ENCODE results near the gene LPGAT1. TPM values are rescaled to one million over a fixed set of nuclear protein-coding genes. Genes with fewer than 3 reads are reported as not detected.

LPGAT1 gene
- total and polyA plus RNA-seq, 2 experiments from 2014 or later: 18.5 to 22.9 TPM

DNA sequence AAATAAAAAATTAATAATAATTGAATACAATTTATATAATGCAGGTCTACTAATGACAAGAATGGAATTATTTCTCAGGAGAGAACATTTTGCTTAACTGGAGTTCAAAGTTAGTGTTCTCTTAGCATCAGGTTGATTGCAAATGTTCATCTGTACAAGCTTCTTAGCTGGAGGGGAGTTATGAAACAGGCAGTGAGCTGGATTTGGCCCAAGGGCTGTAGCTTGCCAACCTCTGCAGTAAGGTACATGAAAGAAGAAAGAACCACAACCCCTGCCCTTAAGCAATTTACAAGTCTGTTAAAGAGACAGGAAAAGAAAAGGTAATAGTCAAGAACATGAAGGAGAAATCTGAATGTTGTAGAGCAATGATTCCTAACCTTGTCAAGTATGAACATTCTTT lies 17.0 kb downstream of the LPGAT1 start:
- H3K9me3 ChIP-seq (ENCODE audit: low read depth): no peaks in the 10 kb centered on the region
- no peak overlapping the region for H3K4me3 ChIP-seq
- TF ChIP-seq CTCF (IDR thresholded peaks at IDR 0.05; ENCODE audit: low read depth, low read length): no peak
- H3K27me3 ChIP-seq: no peaks in the 10 kb centered on the region
- H3K27ac ChIP-seq: no peak overlapping the region
- peak in 1 of 2 donors; percentile 84 for DNase-seq (ENCODE audit: low read depth in 1 of 2, low spot score in 1 of 2)
- peaks cover 6% of the 10 kb centered on the region for H3K36me3 ChIP-seq
- H3K4me1 ChIP-seq (ENCODE audit: low read depth): peaks cover 6% of the 10 kb centered on the region

DNA sequence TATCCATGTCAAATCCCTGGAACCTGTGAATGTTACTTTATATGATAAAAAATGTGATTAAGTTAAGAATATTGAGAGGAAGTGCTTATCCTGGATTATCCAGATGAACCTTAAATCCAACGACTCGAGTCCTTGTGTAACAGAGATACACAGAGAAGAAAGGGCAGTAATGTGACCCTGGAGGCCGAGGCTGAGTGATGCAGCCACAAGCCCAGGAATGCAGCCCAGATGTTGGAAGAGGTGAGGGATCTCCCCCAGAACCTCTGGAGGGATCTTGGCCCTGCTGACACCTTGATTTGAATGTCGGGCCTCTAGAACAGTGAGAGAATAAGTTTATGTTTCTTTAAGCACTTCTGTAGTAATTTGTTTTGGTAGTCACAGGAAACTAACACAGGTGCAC lies 18.0 kb downstream of the LPGAT1 start:
- Histone ChIP-seq H3K4me3 (no peak overlapping the region), H3K27me3 (no peaks in the 10 kb centered on the region), H3K4me1 (ENCODE audit: low read depth) (peaks cover 6% of the 10 kb centered on the region), H3K27ac (no peak overlapping the region), H3K36me3 (peaks cover 6% of the 10 kb centered on the region), H3K9me3 (ENCODE audit: low read depth) (no peaks in the 10 kb centered on the region)
- no peak for DNase-seq (ENCODE audit: low read depth in 1 of 2, low spot score in 1 of 2)
- TF ChIP-seq CTCF (IDR thresholded peaks at IDR 0.05; ENCODE audit: low read depth, low read length): no peak

GRCh38 chr1:211811848-211812247 lies 18.7 kb downstream of the LPGAT1 start:
- Histone ChIP-seq H3K36me3 (peaks cover 6% of the 10 kb centered on the region), H3K27ac (no peak overlapping the region), H3K9me3 (ENCODE audit: low read depth) (no peaks in the 10 kb centered on the region), H3K27me3 (no peaks in the 10 kb centered on the region), H3K4me1 (ENCODE audit: low read depth) (peaks cover 6% of the 10 kb centered on the region), H3K4me3 (no peak overlapping the region)
- no peak for TF ChIP-seq CTCF (IDR thresholded peaks at IDR 0.05; ENCODE audit: low read depth, low read length)
- no peak for DNase-seq (ENCODE audit: low read depth in 1 of 2, low spot score in 1 of 2)

DNA sequence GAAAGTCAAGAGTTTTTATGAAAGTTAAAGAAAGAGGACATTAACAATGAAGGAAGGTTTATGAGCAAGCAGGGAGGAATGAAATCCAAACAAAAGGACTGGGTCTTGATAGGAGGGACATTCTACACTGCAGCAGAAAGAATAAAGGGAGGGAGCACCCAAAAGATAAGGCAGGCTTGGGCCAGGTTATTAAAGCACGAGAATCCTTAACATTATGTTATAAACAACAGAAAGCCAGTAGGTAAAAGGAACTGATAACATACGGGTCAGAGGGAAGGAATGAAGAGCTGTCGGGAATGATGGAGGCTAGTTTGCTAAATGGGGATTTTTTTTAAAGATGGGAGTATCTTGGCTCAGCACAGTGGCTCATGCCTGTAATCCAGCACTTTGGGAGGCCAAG lies 19.4 kb downstream of the LPGAT1 start:
- Histone ChIP-seq H3K36me3 (peaks cover 6% of the 10 kb centered on the region), H3K4me3 (no peak overlapping the region), H3K27ac (no peak overlapping the region), H3K27me3 (no peaks in the 10 kb centered on the region), H3K9me3 (ENCODE audit: low read depth) (no peaks in the 10 kb centered on the region), H3K4me1 (ENCODE audit: low read depth) (peaks cover 6% of the 10 kb centered on the region)
- DNase-seq (ENCODE audit: low read depth in 1 of 2, low spot score in 1 of 2): no peak
- no peak for TF ChIP-seq CTCF (IDR thresholded peaks at IDR 0.05; ENCODE audit: low read depth, low read length)

DNA sequence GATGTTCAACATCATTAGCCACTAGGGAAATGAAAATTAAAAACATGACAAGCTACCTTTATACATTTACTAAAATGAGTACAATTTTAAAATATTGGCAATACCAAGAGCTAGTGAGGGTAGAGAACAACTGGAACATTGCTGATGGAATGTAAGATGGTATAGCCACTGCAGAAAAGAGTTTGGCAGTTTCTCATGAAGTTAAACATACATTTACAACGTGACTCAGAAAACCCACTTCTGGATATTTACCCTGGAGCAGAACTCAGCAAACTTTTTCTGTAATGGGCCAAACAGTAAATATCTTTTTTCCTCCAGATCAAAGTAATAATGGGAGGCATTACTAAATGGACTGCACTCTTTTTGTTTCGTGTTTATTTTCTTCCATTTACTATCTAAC lies 22.1 kb downstream of the LPGAT1 start:
- no peaks in the 10 kb centered on the region for H3K27me3 ChIP-seq
- DNase-seq (ENCODE audit: low read depth in 1 of 2, low spot score in 1 of 2): no peak
- no peaks in the 10 kb centered on the region for H3K9me3 ChIP-seq (ENCODE audit: low read depth)
- H3K4me1 ChIP-seq (ENCODE audit: low read depth): no peaks in the 10 kb centered on the region
- no peak for TF ChIP-seq CTCF (IDR thresholded peaks at IDR 0.05; ENCODE audit: low read depth, low read length)
- H3K27ac ChIP-seq: no peak overlapping the region
- peaks cover 6% of the 10 kb centered on the region for H3K36me3 ChIP-seq
- no peak overlapping the region for H3K4me3 ChIP-seq

GRCh38 chr1:211804915-211805314 lies 25.6 kb downstream of the LPGAT1 start:
- DNase-seq (ENCODE audit: low read depth in 1 of 2, low spot score in 1 of 2): no peak
- Histone ChIP-seq H3K9me3 (ENCODE audit: low read depth) (no peaks in the 10 kb centered on the region), H3K36me3 (peaks cover 3% of the 10 kb centered on the region), H3K27ac (no peak overlapping the region), H3K27me3 (no peaks in the 10 kb centered on the region), H3K4me1 (ENCODE audit: low read depth) (no peaks in the 10 kb centered on the region), H3K4me3 (no peak overlapping the region)
- no peak for TF ChIP-seq CTCF (IDR thresholded peaks at IDR 0.05; ENCODE audit: low read depth, low read length)

Measured in cardiac muscle cell (in vitro differentiated cells and primary cell).